GM23338 (cell line): ENCODE results near the gene WNK2.

Source experiments
- CREB1 ChIP-seq: fragments of 250-450 bp; sonication (Bioruptor Pico); IDR thresholded peaks from 2 replicates; pipeline ENCODE4 v1.5.0; 2020; ENCODE audit warnings: low read depth, mild to moderate bottlenecking, moderate library complexity
- CTCF ChIP-seq, 2 experiments: fragments of 200-600 bp in 1 of 2; sonication (generic) in 1 of 2; conservative IDR thresholded peaks; 2 replicates each; pipeline versions ENCODE4 v1.5.1 to v1.6.1; 2016 to 2017; ENCODE audit warnings: antibody characterized with exemption in 2 of 2, low read depth in 2 of 2, mild to moderate bottlenecking in 2 of 2, moderate library complexity in 1 of 2
- EZH2 ChIP-seq: fragments of 200-600 bp; sonication (generic); IDR thresholded peaks from one replicate; pipeline ENCODE4 v1.8.0; 2017; ENCODE audit warnings: antibody characterized with exemption, mild to moderate bottlenecking, low read depth; ENCODE audit not compliant: unreplicated experiment
- EZH2phosphoT487 ChIP-seq: fragments of 200-600 bp; sonication (generic); IDR thresholded peaks from one replicate; pipeline ENCODE4 v1.8.1; 2018; ENCODE audit warnings: antibody characterized with exemption; ENCODE audit not compliant: unreplicated experiment
- JUNB ChIP-seq: IDR thresholded peaks from one replicate; pipeline ENCODE4 v1.6.1; 2016; ENCODE audit warnings: antibody characterized with exemption; ENCODE audit not compliant: unreplicated experiment
- POLR2AphosphoS5 ChIP-seq: IDR thresholded peaks from 2 replicates; pipeline ENCODE4 v1.6.1; 2016; ENCODE audit warnings: antibody characterized with exemption, low read depth
- REST ChIP-seq: IDR thresholded peaks from one replicate; pipeline ENCODE4 v1.6.1; 2018; ENCODE audit warnings: antibody characterized with exemption; ENCODE audit not compliant: unreplicated experiment
- STAT1 ChIP-seq: IDR thresholded peaks from one replicate; pipeline ENCODE4 v1.6.1; 2016; ENCODE audit warnings: antibody characterized with exemption; ENCODE audit not compliant: unreplicated experiment
- ZNF114 ChIP-seq: fragments of 250-450 bp; sonication (Bioruptor Pico); IDR thresholded peaks from 2 replicates; pipeline ENCODE4 v1.5.0; 2020; ENCODE audit warnings: mild to moderate bottlenecking, moderate library complexity
- ZNF462 ChIP-seq: fragments of 250-450 bp; sonication (Bioruptor Pico); IDR thresholded peaks from 2 replicates; pipeline ENCODE4 v1.5.0; 2020; ENCODE audit warnings: mild to moderate bottlenecking, moderate library complexity

GRCh38 chr9:93346231-93347112 is 162.5 kb downstream of the WNK2 start:
- TF ChIP-seq CTCF (conservative IDR thresholded peaks at IDR 0.05; ENCODE audit: low read depth in 2 of 2), result no peak
- TF ChIP-seq REST, result no peak
- no peak for TF ChIP-seq STAT1
- no peak for TF ChIP-seq EZH2
- TF ChIP-seq ZNF114 (CRISPR knock-in tag), result no peak
- no peak; the same call in 1 of the 2 replicates for TF ChIP-seq POLR2AphosphoS5
- TF ChIP-seq JUNB, result no peak
- TF ChIP-seq ZNF462 (CRISPR knock-in tag), result no peak
- TF ChIP-seq CREB1, result no peak
- no peak for TF ChIP-seq EZH2phosphoT487
